Stimulated activated naive CD4-positive, alpha-beta T cell (primary cell): ENCODE measurements around the gene ZNF771.
"Not testable (repeated sequence)": the region's sequence is repeated elsewhere in the genome, so short reads cannot be mapped to it uniquely, and the experiment has no call there.

Experiments
- DNase-seq, 6 experiments: peaks; one replicate each; lab custom pipeline; 2025; lab: John Stamatoyannopoulos, UW

The ZNF771 gene

DNA sequence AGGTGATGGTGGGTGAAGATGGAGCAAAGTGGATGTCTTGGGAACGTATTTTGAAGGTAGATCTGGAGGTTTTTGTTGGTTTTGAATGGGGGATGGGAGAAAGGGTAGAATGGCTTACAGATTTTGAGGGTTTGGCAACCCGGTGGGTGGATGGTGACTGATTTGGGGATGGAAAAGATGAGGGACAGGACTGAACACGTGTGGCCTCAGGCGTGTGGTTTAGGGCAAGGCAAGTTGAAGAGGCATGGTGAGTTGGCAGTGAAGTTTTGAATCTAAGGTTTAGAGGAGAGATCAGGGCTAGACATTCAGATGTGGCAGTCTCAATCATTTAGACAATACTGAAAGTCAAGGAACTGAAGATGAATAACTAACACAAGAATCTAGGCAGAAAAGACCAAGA is 27.4 kb downstream of the ZNF771 start:
- DNase-seq, result no peak

DNA sequence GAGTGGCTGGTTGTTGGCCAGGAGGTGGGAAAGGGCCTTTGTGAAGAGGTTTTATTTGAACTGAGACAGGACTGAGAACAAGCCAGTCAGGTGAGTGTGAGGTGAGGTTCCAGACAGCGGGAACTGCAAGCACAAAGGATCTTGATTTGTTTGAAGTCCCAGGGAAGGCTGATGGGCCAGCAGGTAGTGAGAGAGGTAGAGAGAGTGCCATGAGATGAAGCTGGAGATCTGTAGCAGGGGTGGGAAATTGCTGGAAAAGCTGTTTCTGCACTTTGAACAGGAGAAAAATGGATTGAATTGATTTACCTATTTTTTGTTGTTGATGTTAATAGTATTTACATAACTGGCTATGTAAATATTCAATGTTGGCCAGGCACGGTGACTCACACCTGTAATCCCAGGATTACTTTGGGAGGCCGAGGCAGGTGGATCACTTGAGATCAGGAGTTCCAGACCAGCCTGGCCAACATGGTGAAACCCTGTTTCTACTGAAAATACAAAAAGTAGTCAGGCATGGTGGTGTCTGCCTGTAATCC is 30.2 kb downstream of the ZNF771 start:
- DNase-seq, result no peak

DNA sequence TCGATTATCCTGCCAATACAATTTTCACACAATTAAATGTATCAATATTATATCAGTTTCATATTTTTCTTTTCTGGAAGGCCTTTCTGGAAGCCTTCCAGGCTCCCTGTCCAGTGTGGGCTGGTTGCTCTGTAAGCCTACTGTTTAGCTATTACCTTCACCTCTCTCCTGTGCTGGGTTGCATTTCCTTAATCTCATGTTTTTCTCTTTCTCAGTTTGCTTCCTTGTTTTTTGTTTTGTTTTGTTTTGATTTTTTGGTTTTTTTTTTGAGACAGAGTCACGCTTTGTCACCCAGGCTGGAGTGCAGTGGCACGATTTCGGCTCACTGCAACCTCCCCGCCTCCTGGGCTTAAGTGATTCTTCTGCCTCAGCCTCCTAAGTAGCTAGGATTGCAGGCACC is 31.4 kb downstream of the ZNF771 start:
- DNase-seq, result no peak

DNA sequence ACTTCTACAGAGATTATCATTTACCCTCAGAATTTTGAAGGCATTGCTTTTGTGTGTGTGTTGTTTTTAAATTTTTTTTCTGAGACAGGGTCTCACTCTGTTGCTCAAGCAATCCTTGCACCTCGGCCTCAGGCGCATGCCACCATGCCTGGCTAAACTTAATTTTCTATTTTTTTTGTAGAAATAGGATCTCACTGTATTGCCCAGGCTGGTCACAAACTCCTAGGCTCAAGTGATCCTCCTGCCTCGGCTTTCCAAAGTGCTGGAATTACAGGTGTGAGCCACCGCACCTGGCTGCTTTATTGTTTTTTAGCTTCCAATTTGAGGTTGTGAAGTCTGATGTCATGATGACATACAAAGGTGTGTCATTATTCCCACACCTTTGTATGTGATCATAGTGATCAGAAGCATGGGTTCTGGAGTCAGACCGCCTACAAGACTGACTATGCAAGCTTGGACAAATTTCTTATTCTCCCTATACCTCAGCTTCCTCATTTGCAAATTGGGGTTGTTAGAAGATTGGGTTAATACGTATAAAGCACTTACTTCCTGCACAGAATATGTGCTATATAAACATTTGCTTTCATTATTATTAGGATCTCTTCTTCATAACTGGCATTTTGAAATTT is 32.4 kb downstream of the ZNF771 start:
- DNase-seq, result no peak

DNA sequence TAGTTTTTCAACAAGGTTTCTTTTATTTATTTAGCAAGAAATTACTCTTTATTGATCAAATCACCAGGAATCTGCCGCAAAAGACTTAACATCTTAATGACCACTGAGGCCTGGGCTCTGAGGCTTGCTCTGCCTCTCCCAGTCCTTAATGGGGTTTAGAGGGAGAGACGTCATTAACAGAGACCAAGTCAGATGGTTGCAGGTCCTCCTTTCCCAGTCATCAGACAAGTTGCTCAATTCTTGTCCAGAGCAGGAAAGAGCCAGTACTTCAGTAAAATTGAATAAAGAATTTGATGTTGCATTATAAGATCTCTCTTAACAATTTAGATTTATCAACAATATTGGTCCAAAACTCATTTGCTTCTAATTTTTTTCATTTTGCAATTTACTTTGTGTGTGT is 36.2 kb downstream of the ZNF771 start:
- DNase-seq, result no peak

DNA sequence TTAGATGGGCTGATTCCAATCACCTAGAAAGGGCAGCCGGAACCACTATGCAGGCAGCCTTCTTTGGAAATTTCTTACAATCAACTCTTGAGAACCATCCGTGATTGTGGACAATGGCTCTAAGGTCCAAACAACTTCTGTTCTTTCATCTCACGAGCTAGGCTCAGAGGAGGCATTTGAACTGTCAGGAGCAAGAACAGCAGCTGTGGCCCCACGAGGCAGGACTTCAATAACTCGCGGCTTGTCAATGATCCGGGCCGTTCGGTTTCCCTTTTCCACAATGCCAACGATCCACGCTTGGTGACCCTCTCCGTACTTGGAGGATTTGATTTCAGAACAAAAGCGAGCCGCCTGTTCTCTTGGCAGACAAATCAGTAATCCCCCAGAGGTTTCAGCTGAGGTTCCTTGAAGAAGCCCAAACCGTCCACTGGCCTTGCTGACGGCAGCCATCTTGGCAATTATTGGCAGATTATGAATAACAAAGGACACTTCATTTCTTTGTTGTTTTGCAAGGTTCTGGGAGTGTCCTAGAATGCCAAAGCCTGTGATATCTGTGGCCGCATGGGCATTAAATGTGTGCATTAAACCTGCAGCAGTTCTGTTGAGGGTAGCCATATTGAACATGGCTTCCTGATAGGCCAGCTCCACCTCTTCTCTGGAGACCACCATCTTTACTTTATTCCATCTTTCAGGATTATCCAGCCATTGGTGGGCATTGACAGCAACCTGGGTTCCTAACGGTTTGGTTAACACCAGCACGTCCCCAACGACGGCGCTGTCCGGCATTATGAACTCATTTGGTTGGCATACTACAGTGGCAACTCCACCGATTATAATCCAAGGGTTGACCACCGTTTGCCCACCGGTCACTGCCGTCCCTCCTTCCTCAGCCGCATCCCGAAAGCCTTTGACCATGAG is 37.1 kb downstream of the ZNF771 start:
- DNase-seq, result no peak

DNA sequence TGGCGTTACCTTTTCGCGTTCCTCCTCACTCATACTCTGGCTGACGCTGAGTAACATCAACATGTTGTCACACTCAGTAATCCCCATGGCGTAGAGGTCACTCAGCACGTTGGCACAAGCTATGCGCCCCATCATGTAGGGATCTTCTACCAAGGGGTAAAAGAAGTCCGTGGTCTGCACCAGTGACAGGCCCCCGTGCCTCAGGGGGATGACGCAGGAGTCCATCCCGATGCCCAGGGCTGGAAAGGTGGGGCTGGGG is 37.7 kb downstream of the ZNF771 start:
- no peak for DNase-seq

DNA sequence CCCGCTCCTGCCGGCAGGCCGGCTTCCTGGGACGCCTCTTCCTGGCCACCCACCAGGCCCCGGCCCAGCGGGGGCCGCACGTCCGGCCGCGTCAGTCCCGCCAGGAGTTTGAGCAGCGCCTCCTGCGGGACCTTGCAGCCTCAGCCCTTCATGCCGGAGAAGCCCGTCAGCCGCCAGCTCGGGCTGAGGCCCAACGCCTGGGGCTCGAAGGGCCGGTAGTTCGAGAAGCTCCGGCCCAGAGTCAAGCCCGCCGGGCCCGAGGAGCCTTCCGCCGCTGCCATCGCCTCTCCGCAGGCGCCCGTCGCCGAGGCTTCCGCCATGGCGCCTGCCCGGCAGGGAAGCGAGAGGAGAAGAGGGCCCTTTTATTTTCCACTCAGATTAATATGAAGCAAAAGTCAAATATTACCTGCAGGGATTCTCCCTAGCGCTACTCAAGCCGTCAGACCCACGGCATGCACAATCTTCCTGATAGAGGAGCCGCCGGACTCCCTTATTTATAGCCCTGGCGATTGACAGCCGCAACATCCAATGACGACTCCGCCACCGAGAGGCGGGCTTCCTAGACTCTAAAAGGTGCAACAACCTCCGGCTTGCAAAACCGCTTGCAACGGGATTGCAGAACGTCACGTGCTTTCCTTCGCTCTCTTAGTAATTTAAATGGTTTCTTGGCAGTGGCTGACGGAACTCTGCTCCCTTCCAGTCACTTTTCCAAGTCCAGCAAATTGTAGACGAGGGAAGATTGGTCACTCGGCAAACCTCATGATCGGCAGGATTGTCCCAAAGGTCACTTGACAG is 38.2 kb downstream of the ZNF771 start, which contains the start of gene SEPHS2:
TSS of gene SEPHS2 (minus strand) at position 467 of the 795 bp plus-strand sequence. CDS start at position 320, 147 bp downstream.
- peak; percentile 90 to 94 (median 92) for DNase-seq

DNA sequence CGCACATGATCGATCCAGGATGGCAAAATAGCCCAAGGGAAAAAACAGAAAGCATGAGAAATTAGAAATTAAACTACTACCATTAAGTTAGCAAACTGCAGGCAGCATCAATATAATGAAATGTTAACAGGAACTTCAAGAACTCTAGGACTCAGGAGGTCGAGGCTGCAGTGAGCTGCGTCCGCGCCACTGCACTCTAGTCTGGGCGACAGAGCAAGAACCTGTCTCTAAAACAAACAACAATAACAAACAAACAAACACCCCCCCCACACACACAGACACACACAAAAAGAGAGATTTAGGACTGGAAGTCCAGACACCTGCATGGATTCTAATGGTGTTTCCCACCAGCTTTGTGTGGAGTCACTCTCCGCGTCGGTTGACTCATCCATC is 38.8 kb downstream of the ZNF771 start:
- no peak for DNase-seq

DNA sequence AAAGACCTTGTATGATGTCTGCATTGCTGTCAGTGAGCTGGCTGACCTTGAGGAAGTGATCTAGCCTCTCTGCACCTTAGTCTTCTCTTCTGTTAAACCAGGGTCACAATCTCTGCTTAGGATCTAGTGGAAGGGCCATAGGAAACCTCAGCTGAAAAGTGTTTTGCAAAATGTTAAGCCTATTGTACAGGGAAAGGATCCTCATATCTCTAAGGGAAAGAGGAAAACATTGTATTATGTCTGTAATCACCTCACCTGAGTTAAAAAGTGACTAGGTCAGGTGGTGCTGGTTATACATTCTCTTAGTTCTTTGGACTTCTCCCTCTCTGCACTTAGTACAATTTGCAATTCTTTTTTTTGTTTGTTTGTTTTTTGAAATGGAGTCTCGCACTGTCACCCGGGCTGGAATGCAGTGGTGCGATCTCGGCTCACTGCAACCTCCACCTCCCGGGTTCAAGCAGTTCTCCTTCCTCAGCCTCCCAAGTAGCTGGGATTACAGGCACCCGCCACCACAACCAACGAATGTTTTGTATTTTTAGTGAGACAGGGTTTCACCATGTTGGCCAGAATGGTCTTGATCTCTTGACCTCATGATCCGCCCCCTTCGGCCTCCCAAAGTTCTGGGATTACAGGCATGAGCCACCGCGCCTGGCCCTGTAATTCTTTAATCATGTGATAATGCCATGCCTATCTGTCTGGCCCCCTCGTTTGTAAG is 40.3 kb downstream of the ZNF771 start:
- DNase-seq, result no peak

DNA sequence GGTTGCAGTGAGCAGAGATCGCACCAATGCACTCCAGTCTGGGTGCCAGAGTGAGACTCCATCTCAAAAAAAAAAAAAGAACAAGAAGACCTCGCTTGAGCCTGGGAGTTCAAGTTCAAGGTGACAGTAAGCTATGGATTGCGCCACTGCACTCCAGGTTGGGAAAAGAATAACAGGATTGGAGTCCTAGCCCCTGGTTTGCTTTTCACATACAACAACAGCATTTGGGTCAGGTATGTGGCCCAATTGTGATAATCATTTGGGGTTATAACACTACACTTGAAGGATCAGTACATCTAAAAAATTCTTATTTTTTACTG is 41.7 kb downstream of the ZNF771 start:
- no peak for DNase-seq

DNA sequence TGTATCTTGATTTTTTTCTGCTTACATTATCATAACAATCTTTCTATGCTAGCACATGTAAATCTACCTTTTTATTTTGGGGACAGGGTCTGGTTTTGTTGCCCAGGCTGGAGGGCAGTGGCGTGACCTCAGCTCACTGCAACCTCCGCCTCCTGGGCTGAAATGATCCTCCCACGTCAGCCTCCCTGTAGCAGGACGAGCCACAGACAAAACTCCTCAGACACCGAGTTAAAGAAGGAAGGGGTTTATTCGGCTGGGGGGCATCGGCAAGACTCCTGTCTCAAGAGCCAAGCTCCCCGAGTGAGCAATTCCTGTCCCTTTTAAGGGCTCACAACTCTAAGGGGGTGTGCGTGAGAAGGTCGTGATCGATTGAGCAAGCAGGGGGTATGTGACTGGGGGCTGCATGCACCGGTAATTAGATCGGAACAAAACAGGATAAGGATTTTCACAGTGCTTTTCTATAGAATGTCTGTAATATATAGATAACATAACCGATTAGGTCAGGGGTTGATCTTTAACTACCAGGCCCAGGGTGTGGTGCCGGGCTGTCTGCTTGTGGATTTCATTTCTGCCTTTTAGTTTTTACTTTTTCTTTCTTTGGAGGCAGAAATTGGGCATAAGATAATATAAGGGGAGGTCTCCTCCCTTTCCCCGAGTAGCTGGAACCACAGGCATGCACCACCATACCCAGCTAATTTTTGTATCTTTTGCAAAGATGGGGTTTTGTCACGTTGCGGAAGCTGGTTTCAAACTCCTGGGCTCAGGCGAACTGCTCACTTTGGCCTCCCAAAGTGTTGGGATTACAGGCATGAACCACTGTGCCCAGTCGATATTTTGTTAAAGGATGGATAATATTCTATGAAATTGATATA is 45.5 kb downstream of the ZNF771 start:
- DNase-seq, result not testable (repeated sequence)

DNA sequence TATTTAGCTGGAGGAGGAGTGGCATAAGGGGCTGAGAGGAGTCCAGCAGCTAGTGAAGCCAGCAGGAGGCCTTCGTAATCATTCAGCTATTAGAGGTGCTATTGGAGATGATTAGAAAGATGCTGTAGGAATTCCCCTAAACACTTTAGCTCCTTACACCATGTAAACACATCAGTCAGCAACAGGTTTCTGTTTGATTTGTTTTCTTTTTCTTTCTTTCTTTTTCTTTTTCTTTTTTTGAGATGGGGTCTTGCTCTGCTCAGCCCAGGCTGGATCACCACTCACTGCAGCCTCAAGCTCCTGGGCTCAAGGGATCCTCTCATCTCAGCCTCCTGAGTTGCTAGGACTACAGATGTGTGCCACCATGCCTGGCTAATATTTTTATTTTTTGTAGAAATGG is 48.9 kb downstream of the ZNF771 start:
- no peak for DNase-seq

DNA sequence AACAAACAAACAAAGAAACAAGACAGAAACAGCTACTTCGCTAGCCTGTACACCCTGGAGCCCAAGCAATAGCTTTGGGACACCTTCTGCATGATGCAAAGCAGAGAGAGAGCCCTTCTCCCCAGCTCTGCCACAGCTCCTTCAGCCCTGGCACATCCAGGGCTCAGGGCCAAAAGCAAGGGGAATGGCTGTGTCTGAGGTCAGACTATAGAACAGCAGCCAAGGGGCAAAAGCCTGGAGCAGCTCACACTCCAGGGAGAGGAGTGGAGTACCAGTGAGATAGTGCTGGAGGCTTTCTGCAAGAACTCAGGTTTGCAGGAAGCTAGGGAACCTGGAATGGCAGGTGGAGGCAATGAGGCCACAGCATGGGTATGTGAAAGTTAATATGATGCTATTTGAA is 49.9 kb downstream of the ZNF771 start:
- DNase-seq, result no peak

DNA sequence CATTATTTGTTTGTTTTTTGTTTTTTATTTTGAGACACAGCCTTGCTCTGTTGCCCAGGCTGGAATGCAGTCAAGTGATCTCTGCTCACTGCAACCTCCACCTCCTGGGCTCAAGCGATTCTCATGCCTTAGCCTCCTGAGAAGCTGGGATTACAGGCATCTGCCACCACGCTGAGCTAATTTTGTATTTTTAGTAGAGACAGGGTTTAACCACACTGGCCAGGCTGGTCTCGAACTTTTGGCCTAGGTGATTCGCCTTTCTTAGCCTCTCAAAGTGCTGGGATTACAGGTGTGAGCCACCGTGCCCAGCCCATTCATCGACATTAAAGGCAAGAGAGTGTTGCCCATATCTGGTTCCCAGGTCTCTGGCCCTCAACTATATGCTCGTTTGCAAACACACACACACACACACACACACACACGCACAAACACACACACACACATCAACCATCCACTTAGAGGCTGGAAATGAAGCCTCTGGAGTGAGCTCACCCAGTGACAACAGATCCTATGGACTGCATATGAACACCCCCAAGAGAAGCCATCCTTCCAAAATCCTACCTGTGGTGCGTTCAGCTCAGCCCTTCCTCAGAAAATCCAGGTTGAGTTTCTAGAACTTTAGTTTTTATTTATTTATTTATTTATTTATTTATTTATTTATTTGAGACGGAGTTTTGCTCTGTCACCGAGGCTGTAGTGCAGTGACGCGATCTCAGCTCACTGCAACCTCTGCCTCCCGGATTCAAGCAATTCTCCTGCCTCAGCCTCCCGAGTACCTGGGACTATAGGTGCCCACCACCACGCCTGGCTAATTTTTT is 50.5 kb downstream of the ZNF771 start:
- no peak for DNase-seq

DNA sequence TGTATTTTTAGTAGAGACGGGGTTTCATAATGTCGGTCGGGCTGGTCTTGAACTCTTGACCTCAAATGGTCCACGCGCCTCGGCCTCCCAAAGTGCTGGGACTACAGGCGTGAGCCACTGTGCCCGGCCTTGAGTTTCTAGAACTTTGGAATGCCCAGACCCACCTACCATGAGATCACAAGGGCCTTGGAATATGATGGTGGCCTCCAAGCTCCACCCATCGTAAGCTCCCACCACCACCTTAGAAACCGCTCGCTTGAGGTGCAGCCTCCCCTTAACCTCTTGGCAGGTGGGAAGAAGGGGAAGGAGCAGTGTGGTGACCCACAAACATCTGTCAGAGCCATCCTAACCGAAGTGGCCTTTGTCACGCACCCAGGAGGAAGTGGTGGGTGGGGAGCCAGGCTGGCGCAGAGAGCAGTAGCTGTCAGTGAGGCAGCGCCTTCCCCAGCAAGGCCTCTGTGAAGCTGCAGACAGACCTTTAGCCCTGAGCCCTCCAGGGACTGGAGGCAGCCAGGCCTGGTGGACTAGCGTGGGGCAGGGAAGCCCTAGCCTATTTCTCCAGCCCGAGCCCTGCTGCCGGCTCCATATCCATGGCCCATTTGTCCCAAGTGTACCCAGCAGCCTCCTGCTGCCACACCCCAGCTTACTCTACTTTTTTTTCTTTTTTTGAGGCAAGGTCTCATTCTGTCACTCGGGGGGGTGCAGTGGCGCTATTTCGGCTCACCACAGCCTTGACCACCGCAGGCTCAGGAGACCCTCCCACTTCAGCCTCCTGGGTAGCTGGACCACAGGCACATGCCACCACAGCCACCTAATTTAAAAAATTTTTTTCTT is 51.4 kb downstream of the ZNF771 start:
- DNase-seq, result peak in 5 of 6 experiments; percentile 31 to 60 (median 47)

DNA sequence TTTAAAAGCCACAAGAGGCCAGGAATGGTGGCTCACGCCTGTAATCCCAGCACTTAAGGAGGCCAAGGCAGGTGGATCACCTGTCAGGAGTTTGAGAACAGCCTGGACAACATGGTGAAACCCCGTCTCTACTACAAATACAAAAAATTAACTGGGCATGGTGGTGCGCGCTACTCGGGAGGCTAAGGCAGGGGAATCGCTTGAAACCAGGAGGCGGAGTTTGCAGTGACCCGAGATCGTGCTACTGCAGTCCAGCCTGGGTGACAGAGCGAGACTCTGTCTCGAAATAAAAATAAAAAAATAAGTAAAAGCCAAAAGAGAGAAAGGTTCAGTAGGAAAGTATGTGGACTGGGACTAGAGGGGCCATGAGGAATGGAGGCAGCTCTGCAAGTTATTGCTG is 52.0 kb downstream of the ZNF771 start:
- no peak for DNase-seq

DNA sequence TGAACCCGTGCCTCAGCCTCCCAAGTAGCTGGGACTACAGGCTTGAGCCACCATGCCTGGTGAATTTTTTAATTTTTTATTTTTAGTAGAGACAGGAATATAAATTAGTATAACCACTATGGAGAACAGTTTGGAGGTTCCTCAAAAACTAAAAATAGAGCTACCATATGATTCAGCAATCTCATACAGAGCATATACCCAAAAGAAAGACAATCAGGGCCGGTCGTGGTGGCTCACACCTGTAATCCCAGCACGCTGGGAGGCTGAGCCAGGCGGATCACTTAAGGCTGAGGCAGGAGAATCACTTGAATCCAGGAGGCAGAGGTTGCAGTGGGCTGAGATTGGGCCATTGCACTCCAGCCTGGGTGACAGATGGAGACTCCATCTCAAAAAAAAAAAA is 54.0 kb downstream of the ZNF771 start:
- DNase-seq, result not testable (repeated sequence)

DNA sequence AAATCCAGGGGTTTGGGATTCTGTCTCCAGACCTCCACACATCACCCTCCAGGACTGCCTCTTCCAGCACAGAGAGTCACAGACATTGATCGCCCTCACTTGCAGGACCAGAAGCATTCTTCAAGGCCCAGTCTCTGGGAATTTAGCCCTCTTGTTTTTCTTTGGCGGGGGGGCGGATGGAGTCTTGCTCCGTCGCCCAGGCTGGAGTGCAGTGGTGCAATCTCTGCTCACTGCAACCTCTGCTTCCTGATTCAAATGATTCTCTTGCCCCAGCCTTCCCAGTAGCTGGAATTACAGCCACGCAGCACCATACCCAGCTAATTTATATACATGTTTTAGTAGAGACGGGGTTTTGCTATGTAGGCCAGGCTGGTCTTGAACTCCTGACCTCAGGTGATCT is 56.7 kb downstream of the ZNF771 start:
- no peak for DNase-seq
